HEK293T (cell line): Measurements from ENCODE around the gene ATP9B.

ENCODE experiments used
- ARNT ChIP-seq: fragments of 450-650 bp; IDR thresholded peaks from 2 replicates; pipeline ENCODE4 v1.6.1; 2017; ENCODE audit warnings: mild to moderate bottlenecking
- BHLHE40 ChIP-seq: fragments of 450-650 bp; IDR thresholded peaks from 2 replicates; pipeline ENCODE4 v1.6.1; 2016; ENCODE audit warnings: mild to moderate bottlenecking, moderate library complexity, borderline replicate concordance
- CTBP1 ChIP-seq: fragments of 450-650 bp; IDR thresholded peaks from 2 replicates; pipeline ENCODE4 v1.6.1; 2016; ENCODE audit warnings: borderline replicate concordance
- ELF4 ChIP-seq: fragments of 450-650 bp; IDR thresholded peaks from 2 replicates; pipeline ENCODE4 v1.6.1; 2017; ENCODE audit warnings: antibody characterized with exemption
- FOXK2 ChIP-seq: fragments of 450-650 bp; IDR thresholded peaks from 2 replicates; pipeline ENCODE4 v1.6.1; 2016; ENCODE audit warnings: mild to moderate bottlenecking
- FOXM1 ChIP-seq: fragments of 450-650 bp; IDR thresholded peaks from 2 replicates; pipeline ENCODE4 v1.6.1; 2017; ENCODE audit warnings: mild to moderate bottlenecking, borderline replicate concordance
- HDGF ChIP-seq: fragments of 450-650 bp; IDR thresholded peaks from 2 replicates; pipeline ENCODE4 v1.6.1; 2017; ENCODE audit warnings: antibody characterized with exemption, borderline replicate concordance
- LEF1 ChIP-seq: fragments of 450-650 bp; IDR thresholded peaks from 2 replicates; pipeline ENCODE4 v1.6.1; 2017; ENCODE audit warnings: mild to moderate bottlenecking, borderline replicate concordance
- NFRKB ChIP-seq: fragments of 450-650 bp; IDR thresholded peaks from 2 replicates; pipeline ENCODE4 v1.6.1; 2016; ENCODE audit warnings: mild to moderate bottlenecking, moderate library complexity
- SP1 ChIP-seq: fragments of 450-650 bp; IDR thresholded peaks from 2 replicates; pipeline ENCODE4 v1.6.1; 2017
- SUZ12 ChIP-seq: fragments of 450-650 bp; IDR thresholded peaks from 2 replicates; pipeline ENCODE4 v1.6.1; 2016; ENCODE audit warnings: mild to moderate bottlenecking
- TARDBP ChIP-seq: fragments of 450-650 bp; IDR thresholded peaks from 2 replicates; pipeline ENCODE4 v1.6.1; 2016

- TF ChIP-seq SP1, result no peak
- no peak for TF ChIP-seq TARDBP
- no peak for TF ChIP-seq CTBP1
- TF ChIP-seq HDGF, result no peak
- no peak for TF ChIP-seq LEF1
- no peak for TF ChIP-seq ELF4
- TF ChIP-seq FOXK2, result no peak
- TF ChIP-seq NFRKB, result no peak
- TF ChIP-seq FOXM1, result no peak
- no peak for TF ChIP-seq BHLHE40
- TF ChIP-seq SUZ12, result no peak
- TF ChIP-seq ARNT, result no peak
Observed at GRCh38 chr18:79326413-79327198, 257.4 kb downstream of the ATP9B start.
